Activated CD8-positive, alpha-beta memory T cell treated with anti-CD3 and anti-CD28 coated beads, Interleukin-2, amount 50 U/mL, for 24 hours (primary cell): Measurements from ENCODE around the gene ZNF793.

Source experiments
- DNase-seq: peaks from one replicate; pipeline ENCODE4 v3.0.0-alpha.2; 2020; ENCODE audit errors: extremely low read depth

ZNF793 gene

GRCh38 chr19:37565370-37565669, 58.6 kb downstream of the ZNF793 start:
- no peak for DNase-seq

- DNase-seq = no peak
Measured at GRCh38 chr19:37572203-37572602, 65.5 kb downstream of the ZNF793 start.

- no peak for DNase-seq
Measured at GRCh38 chr19:37583340-37583739, 76.6 kb downstream of the ZNF793 start.
